ENCODE data around the gene PLOD2.

PLOD2 gene

DNA sequence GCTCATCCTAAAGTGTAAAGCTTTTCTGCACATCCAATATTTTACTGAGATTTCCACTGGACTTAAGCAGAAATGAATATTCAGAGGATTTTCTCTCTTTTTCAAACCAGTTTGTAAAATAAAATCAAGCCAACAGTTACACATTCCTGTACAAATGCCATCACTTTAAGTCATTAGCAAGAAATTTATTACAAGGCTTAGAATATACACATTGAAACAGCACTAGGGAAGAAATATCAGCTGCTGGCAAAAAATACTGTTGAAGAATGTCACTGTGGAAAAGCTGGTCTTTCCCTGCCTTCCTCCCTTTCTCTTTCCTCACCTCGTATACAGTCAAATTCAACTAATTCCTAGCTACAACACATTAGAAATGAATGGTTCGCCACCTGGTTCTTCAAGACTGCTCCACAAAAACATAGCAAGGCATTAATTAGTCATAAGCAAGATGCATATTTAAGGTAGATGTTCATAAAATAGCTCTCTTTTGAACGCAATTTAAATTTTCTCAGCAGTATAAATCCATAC lies 21.3 kb downstream of the PLOD2 start:
- H3K4me3 Mint-ChIP-seq, result no peak overlapping the region
- no peak for DNase-seq
- H3K27me3 Mint-ChIP-seq, result no peaks in the 10 kb centered on the region
- CTCF ChIA-PET, result no interaction called here
- H3K36me3 Mint-ChIP-seq, result no peaks in the 10 kb centered on the region
- no peak overlapping the region for H3K27ac Mint-ChIP-seq
- H3K4me1 Mint-ChIP-seq, result no peaks in the 10 kb centered on the region
- H3K9me3 Mint-ChIP-seq, result no peaks in the 10 kb centered on the region

DNA sequence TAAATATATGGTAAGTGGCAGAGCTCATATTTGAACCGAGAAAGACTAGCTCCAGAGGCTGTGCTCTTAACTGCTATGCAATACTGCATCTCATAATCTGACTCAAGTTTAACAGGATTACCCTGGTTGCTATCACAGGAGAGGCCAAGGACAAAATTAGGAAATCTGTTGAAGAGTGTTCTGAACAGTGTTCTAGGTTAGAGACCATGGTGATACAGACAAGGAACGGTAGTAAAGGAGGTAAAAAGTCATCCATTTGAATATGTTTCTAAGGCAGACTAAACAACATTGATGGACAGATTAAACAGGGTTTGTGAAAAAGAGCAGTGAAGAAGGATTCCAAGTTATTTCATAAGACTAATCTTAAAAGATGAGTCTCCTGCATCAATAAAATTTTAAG lies 22.1 kb downstream of the PLOD2 start:
- DNase-seq, result no peak
- Mint-ChIP-seq H3K4me3 (no peak overlapping the region), H3K27me3 (no peaks in the 10 kb centered on the region), H3K9me3 (no peaks in the 10 kb centered on the region), H3K36me3 (no peaks in the 10 kb centered on the region), H3K27ac (no peak overlapping the region), H3K4me1 (no peaks in the 10 kb centered on the region)
- CTCF ChIA-PET, result no interaction called here

DNA sequence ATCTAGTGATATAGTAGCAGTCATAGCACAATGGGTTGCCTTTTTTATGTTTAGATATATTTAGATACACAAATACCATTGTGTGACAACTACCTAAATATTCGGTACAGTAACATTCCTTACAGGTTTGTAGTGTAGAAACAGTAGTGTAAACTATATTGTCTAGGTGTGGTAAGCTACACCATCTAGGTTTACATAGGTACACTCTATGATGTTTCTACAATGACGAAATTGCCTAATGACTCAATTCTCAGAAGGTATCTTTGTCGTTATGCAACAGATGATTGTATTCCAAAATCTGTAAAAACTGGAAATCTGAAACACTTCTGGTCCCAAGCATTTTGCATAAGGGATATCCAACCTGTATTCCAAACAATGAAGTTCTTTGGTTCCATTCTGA lies 24.3 kb downstream of the PLOD2 start:
- Mint-ChIP-seq H3K27ac (no peak overlapping the region), H3K27me3 (no peaks in the 10 kb centered on the region), H3K4me1 (no peaks in the 10 kb centered on the region), H3K4me3 (no peak overlapping the region), H3K9me3 (no peaks in the 10 kb centered on the region), H3K36me3 (no peaks in the 10 kb centered on the region)
- DNase-seq, result no peak
- CTCF ChIA-PET, result no interaction called here

DNA sequence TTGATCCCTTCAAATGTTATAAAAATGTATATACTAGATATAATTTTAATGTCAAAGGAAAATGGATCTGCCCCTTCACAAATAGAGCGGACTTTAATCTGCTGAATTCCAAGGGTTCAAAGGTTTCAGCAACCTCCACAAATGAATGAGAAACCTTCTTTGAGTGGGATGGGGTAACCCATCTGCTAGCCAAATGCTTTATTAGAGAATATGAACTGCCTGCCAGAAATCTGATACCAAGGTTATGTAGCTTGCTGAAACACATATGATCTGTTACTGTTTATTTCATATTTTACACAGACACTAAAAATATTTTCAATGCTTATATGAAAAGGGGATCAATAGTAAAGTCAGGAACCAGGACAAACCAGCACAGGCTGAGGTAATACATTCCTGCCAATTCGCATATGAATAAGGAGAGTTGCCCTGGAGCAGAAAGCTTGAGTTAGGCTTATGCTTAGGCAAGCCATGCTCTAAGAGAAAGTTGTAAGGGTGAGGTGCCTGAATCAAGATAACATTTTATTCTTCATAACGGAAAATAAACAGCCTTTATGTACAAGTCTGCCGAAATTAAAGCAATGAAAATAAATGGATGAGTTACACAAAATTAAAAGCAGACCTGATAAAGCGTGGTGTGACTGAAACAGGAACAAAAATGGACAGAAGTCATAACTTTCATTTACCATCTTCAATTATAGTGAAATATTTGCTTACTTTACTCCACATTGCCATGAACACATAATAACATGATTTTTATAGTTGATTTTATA lies 26.5 kb downstream of the PLOD2 start:
- CTCF ChIA-PET, result no interaction called here
- H3K27me3 Mint-ChIP-seq, result no peaks in the 10 kb centered on the region
- H3K36me3 Mint-ChIP-seq, result no peaks in the 10 kb centered on the region
- no peaks in the 10 kb centered on the region for H3K4me1 Mint-ChIP-seq
- H3K4me3 Mint-ChIP-seq, result no peak overlapping the region
- DNase-seq, result no peak
- H3K27ac Mint-ChIP-seq, result no peak overlapping the region
- H3K9me3 Mint-ChIP-seq, result no peaks in the 10 kb centered on the region

DNA sequence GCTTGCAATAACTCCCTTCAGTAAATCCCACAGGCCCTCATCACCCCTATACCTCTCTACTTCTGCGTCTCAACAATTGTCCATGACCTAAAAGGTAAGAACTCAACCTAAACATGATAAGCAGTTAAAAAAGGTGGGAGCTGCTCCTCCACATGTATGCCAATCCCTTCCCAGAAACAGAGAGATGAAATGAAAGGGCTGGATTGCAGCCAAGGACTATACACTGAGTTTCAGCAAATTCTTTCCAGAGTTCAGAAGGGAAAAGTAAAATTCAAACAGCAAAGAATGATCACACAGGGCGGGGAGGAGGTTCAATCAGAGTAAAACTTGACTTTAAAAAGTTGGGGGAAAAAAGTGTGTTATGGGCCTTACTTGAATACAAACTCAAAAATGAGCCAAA lies 27.5 kb downstream of the PLOD2 start:
- H3K27ac Mint-ChIP-seq, result no peak overlapping the region
- no peaks in the 10 kb centered on the region for H3K4me1 Mint-ChIP-seq
- H3K27me3 Mint-ChIP-seq, result no peaks in the 10 kb centered on the region
- H3K9me3 Mint-ChIP-seq, result no peaks in the 10 kb centered on the region
- no peak for DNase-seq
- no peak overlapping the region for H3K4me3 Mint-ChIP-seq
- CTCF ChIA-PET, result no interaction called here
- no peaks in the 10 kb centered on the region for H3K36me3 Mint-ChIP-seq

DNA sequence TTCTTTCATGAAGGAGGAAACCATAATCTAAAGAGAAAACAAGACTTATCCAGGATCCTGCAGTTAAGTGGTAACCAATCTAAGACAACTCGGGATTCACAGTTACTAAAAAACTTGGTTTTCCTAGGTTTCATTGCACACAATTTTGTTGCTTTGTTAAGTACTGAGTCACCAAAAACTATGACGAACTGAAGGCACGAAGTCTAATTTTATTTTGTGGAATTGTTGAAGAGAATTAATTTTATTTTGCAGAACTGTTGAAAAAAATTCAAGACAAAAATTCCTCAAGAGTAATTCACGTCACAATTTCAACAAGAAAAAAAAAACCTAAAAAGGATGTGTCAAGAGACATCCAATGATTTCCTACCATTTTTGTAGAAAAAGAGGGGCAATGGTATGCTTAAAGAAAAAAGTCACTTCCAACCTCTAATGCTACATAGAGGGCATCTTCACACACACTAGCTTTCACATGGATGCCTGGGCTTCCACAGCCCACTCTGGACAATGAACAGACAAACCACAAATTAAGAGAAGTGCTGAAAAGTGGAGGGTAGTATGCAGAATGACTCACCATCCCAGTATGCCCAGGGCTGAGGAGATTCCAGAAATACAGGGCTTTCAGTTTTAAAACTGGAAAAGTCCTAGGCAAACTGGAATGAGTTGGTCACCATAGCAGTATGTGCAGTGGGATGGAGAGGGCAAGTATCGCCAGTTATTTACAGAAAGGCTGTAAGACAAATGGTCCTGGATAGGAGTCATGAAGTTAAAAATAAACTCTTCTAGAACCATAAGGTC lies 29.2 kb downstream of the PLOD2 start:
- no peak overlapping the region for H3K4me3 Mint-ChIP-seq
- H3K27ac Mint-ChIP-seq, result no peak overlapping the region
- CTCF ChIA-PET, result no interaction called here
- no peaks in the 10 kb centered on the region for H3K9me3 Mint-ChIP-seq
- H3K27me3 Mint-ChIP-seq, result no peaks in the 10 kb centered on the region
- H3K36me3 Mint-ChIP-seq, result no peaks in the 10 kb centered on the region
- DNase-seq, result no peak
- no peaks in the 10 kb centered on the region for H3K4me1 Mint-ChIP-seq

DNA sequence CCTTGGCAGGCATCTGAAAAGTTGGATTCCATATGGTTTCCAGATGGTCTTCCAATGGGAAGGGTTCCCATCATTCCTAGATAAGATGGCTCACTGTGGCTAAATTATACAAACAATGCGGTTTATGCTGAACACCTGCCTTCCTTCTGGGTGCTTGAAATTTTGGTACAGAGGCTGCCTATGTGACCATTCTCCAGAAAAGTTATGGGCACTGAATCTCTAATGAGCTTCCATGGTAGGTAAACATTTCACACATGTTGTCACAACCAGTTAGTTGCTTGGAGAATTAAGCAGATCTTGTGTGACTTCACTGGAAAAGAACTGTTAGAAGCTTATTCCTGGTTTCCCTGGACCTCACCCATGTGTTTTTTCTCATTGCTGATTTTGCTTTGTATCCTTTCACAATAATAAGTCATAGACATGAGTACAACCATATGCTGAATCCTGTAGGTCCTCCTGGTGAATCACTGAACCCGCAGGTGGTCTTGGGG lies 30.1 kb downstream of the PLOD2 start:
- Mint-ChIP-seq H3K27ac (no peak overlapping the region), H3K9me3 (no peaks in the 10 kb centered on the region), H3K4me3 (no peak overlapping the region), H3K36me3 (no peaks in the 10 kb centered on the region), H3K27me3 (no peaks in the 10 kb centered on the region), H3K4me1 (no peaks in the 10 kb centered on the region)
- CTCF ChIA-PET, result no interaction called here
- DNase-seq, result no peak

DNA sequence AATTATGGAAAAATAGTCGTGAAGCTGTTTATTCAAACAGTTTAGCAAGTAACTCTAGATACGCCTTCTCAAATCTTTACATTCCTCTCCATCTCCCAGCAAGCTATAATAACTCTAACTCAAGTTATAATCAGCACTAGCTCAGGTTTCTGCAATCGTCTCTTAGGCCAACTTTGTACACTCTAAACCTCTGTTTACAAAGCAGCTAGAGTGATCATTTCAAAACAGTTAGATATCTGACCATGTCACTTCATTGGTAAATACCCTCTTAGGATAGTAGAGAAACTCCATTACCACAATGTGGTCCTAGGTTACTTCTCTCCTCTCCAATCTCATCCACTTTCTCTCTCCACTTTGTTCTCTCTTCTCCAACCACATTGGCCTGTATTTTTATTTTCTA lies 31.2 kb downstream of the PLOD2 start:
- Mint-ChIP-seq H3K9me3 (no peaks in the 10 kb centered on the region), H3K27me3 (no peaks in the 10 kb centered on the region)

DNA sequence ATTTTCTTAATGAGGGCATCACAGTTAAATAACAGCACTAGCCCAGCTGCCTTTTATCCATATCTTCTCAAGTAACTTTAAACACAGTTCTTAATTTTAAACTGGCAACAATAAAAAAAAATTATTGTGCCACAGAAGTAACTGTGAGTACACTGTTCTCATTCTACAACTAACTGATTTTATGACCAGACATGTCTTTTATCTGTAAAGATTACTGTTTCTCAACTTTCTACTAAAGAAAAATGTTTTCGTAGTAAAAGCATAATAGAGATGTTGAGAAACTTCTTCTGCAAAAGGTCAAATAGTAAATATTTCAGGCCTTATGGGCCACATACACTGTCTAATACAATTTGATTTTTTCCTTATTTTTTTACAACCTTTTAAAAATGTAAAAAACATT lies 32.0 kb downstream of the PLOD2 start:
- Mint-ChIP-seq H3K4me3 (no peak overlapping the region), H3K27ac (no peak overlapping the region), H3K36me3 (no peaks in the 10 kb centered on the region), H3K27me3 (no peaks in the 10 kb centered on the region), H3K9me3 (no peaks in the 10 kb centered on the region), H3K4me1 (no peaks in the 10 kb centered on the region)
- no peak for DNase-seq
- CTCF ChIA-PET, result no interaction called here

More for the DNA sequence above, 31.2 kb downstream of the PLOD2 start:
- CTCF ChIA-PET, result no interaction called here
- no peak overlapping the region for H3K27ac Mint-ChIP-seq
- no peaks in the 10 kb centered on the region for H3K36me3 Mint-ChIP-seq
- H3K4me1 Mint-ChIP-seq, result no peaks in the 10 kb centered on the region
- DNase-seq, result no peak
- H3K4me3 Mint-ChIP-seq, result no peak overlapping the region

DNA sequence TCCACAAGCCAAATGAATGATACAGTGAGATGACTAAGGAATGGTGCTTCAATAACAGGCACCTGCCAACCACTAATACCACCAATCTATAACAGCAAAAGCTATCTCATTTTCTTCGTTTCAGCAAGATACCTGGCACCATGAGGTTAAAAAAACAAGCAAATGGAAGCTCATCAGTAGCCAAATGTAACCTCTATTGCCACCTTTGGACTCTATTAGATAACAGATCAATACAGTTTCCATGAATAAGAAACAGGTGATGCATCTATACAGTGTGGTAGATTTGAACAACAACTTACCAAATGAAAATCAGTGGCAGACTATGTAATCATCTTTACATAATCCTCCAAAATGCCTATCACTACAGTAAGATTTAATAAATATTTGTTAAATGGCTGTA lies 32.8 kb downstream of the PLOD2 start:
- H3K4me1 Mint-ChIP-seq, result no peaks in the 10 kb centered on the region
- CTCF ChIA-PET, result no interaction called here
- no peak overlapping the region for H3K27ac Mint-ChIP-seq
- no peaks in the 10 kb centered on the region for H3K36me3 Mint-ChIP-seq
- H3K9me3 Mint-ChIP-seq, result no peaks in the 10 kb centered on the region
- H3K27me3 Mint-ChIP-seq, result no peaks in the 10 kb centered on the region
- no peak for DNase-seq
- H3K4me3 Mint-ChIP-seq, result no peak overlapping the region

DNA sequence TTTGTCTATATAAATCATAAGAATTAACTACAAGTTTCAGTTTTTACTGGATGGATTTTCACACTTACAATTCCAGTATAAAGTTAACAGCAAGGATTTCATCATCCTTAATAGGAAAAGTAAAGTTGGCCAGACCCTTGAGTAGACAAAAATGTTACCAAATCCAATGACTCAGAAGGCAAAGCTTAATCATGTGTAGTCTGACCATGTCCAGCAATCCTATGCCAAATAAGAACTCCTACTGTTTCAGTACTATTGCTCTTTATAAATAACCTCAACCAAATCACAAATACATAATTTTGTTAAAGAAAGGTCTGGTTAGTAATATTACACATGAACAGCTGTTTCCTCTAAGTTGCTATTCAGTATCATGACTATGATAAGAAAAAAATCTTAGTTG lies 35.0 kb downstream of the PLOD2 start:
- H3K27ac Mint-ChIP-seq, result no peak overlapping the region
- CTCF ChIA-PET, result no interaction called here
- no peak for DNase-seq
- H3K4me1 Mint-ChIP-seq, result no peaks in the 10 kb centered on the region
- no peaks in the 10 kb centered on the region for H3K27me3 Mint-ChIP-seq
- peaks cover 1% of the 10 kb centered on the region for H3K9me3 Mint-ChIP-seq
- no peak overlapping the region for H3K4me3 Mint-ChIP-seq
- H3K36me3 Mint-ChIP-seq, result no peaks in the 10 kb centered on the region

DNA sequence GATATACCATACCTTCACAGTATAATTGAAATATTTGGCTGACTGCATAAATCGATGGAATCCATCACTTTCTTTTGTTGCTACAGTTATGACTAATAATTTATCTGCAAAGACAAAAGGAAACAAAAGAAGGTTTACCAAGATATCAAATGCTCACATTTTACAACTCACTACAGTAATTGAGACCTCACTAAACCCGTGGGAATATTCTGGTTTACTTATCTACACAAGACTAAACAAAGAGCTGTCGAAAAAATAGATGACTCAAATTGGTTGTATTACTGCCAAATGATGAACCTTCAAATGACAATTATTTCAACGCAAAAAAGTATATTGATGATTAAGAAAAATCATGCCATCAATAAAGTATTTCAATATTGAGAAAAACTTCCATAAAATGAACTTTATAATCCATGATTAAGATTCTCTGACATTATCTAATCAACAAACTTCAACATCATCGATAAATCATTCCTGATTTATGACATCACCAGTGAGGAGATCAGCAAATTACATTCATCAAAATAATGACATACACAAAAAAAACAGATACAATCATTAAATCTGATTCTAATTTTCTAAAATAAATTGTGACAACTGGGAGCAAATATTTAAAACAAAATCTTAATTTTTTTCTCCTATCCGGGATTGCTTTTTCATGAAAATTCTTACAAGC lies 36.7 kb downstream of the PLOD2 start:
- Mint-ChIP-seq H3K36me3 (no peaks in the 10 kb centered on the region), H3K27me3 (no peaks in the 10 kb centered on the region), H3K4me3 (no peak overlapping the region), H3K9me3 (peaks cover 1% of the 10 kb centered on the region), H3K27ac (no peak overlapping the region), H3K4me1 (no peaks in the 10 kb centered on the region)
- no peak for DNase-seq
- CTCF ChIA-PET, result no interaction called here

DNA sequence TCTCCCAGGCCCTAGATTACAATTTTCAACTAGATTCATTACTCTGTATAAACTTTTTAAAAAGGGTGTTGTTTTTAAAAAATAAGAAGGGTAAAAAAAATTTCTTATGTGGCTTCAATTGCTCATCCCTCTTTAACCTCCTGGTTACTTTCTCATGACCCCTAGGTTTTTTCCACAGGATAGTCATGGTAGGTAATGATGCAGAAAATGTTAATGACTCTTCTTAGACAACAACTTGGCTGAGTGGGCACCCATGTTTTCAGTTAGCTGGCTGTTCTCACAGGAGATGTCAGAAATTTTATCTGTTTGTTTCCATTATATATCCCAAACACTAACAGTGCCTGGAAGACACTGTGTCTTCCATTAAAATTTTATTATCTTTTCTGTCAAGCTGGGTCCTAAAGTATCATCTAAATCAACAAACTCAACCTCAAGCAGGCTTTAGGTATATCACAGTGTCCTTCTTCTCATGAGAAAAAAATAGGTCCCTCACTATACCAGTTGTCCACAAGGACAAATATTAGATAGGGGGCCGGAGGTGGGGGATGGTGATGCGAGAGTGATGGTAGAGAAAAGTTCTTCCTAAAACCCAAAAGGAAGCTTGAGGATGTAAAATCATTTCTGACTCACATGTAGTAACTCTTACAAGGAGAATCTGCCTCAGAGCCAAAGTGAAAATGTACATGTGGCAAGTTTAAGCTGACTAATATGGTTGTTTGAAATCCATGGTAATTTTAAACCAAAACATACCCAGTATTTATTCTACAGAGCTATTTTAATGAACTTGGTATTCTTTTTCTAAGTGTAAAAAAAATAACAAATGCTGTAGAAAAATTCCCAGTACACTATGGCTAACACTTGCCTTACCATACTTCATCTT lies 43.3 kb downstream of the PLOD2 start:
- Mint-ChIP-seq H3K4me3 (no peak overlapping the region), H3K27me3 (no peaks in the 10 kb centered on the region), H3K4me1 (no peaks in the 10 kb centered on the region), H3K36me3 (no peaks in the 10 kb centered on the region), H3K27ac (no peak overlapping the region), H3K9me3 (peaks cover 18% of the 10 kb centered on the region)
- DNase-seq, result no peak
- CTCF ChIA-PET, result no interaction called here

DNA sequence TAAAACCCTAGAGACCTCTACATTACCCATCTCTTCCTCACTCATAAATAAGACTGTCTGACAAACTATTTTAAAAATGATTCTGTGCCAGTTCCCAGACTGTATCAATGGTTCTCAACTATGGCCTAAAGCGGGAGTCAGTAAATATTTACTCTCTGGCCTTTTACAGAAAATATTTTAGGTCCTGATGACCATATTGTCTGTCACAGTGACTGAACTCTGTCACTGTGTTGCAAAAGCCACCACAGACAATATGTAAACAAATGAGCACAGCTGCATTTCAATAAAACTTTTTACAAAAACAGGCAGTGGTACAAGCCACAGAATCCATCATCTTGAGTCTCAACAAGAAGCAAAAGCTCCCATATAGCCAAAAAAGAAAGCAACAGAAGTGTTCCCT lies 45.4 kb downstream of the PLOD2 start:
- H3K27ac Mint-ChIP-seq, result no peak overlapping the region
- no peaks in the 10 kb centered on the region for H3K4me1 Mint-ChIP-seq
- no peak for DNase-seq
- CTCF ChIA-PET, result no interaction called here
- H3K27me3 Mint-ChIP-seq, result no peaks in the 10 kb centered on the region
- H3K9me3 Mint-ChIP-seq, result peaks cover 17% of the 10 kb centered on the region
- no peaks in the 10 kb centered on the region for H3K36me3 Mint-ChIP-seq
- H3K4me3 Mint-ChIP-seq, result no peak overlapping the region
